ENCODE results near the gene MAGEL2. TPM values are rescaled to one million over a fixed set of nuclear protein-coding genes. Genes with fewer than 3 reads are reported as not detected.

Gene MAGEL2
- polyA plus RNA-seq, 2 donors: 0.01 to 0.02 TPM

Other genes with a start within 250 kb of the MAGEL2 start
- not detected for gene GOLGA6L2, start 200.6 kb downstream of the MAGEL2 start, polyA plus RNA-seq
- 1 to 10 TPM; 1.5 to 1.9 TPM for gene MKRN3, start 82.2 kb downstream of the MAGEL2 start, polyA plus RNA-seq
- 10 to 100 TPM in 1 of 2 donors, 1 to 10 TPM in 1; 5.1 to 15.8 TPM for gene NDN, start 39.4 kb upstream of the MAGEL2 start, polyA plus RNA-seq

Measured in esophagus (tissue), 2 donors.